HG03103 (cell line): ENCODE measurements around the gene RIMBP2.

ENCODE experiments used
- ATAC-seq: cut with Tn5 transposase; IDR thresholded peaks from one replicate; pipeline ENCODE4 v1.9.1; 2021; ENCODE audit warnings: low read depth; ENCODE audit not compliant: unreplicated experiment

Gene RIMBP2

DNA sequence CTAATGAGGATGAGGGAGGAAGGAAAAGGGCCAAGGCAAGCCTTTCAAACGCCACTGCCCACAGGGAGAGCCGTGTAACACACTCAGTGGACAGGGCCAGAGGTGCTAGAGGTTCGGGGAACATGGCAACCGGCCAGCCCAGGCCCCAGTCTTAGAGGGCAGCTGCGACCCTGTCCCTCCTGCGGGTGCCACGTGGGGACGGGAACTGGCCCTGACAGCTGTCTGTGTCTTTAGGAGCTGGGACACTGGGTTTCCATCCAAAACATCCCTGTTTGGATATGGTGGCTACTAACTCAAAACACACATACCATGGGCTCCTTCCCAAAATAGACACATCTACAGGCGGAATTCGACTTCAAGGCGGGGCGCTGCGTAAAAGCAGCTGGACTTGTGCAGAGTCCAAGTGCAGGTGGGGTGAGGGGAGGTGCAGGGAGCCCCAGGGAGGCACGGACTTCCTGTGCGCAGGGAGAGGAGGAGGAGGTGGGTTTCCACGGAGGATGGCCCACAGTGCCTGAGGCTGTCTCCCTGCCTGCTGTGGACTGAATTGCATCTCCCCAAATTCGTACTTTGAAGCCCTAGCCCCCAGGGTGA is 193.8 kb downstream of the RIMBP2 start:
- ATAC-seq: no peak

DNA sequence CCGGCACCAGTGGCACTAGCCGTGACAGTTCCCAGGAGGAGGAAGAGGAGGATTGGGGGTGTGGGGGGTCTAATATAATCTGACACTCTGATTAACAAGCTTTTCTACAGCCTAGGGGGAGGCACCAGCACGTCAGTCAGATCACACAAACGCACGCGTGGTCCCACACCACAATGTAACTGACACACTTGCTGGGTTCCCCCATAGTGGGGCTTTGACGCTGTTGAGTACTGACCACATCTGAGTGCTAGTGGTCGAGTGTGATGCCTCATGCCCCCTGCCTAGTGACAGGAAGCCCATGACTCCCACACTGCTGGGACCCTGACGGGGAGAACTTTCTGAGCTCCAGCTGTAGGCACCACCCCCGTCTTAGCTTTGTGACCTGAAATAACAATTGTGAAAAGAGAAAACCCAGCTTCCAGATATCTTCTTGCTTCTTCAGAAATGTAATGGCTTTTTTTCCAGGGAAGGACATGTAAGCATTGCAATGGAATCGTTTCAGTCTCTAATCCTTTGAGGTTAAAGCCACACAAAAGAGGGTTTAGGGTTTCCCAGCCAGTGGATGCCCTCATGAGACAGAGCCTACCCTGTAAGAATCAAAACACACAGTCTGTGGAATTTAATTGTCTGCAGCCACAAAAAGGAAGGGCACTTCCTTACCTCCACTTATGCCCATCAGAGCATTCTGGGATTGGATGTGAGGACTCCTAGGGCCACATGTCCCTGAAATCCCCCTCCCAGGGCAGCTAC is 194.5 kb downstream of the RIMBP2 start:
- ATAC-seq: no peak

DNA sequence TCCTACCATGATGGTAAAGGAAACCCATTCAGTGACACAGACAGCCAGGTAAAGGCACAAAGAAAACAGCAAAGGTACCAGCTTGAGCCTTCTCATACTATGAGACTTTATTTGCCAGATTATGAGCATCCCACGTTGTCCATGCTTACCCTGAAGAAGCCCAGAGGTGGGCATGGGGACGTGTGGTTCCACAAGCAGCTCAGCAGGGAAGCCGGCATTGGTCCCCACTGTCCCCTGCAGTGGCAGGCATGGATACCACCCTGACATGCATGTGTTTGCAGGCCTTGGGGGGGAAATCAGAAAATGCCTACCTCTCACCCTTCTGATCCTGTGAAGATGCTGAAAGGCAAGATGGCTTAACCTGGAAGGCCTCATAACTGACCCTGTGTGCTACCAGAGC is 195.3 kb downstream of the RIMBP2 start:
- ATAC-seq: no peak

DNA sequence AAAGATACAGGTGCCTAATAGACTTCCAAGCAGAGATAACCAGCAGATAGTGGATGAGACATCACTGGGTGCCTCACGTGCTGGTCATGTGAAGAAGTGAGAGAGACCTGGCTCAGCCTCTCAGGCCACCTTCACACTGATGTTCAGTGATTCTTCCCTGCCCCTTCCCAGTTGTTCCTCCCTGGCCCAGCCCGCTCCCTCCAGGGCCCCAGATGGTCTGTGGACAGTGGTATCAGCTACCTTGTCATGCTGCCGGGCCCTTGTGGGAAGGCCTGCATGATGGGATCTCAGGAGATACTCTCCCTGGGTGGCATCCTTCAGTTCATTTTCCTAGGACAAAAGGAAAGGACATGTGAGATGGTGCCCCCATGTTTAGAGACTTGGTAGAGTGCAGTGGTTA is 198.5 kb downstream of the RIMBP2 start:
- ATAC-seq: no peak

DNA sequence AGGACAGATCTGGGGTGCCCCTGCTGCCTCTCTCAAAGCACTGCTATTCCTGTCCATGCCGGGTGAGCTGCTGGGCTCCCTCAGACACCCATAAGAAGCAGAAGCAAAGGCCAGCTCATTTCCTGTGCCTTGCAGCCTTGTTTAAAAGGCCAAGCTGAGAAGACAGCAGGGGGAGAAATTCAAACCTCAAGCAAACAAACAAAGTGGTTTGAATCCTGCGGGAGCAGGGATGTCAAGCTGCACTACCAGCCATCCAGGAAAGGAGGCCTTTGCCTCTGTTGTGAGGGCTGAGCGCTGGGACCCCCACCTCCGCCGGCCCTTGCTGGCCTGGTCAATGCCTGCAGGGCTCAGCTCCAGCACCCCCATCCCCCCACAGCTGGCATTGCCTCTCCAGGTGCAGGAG is 201.9 kb downstream of the RIMBP2 start:
- ATAC-seq: no peak

DNA sequence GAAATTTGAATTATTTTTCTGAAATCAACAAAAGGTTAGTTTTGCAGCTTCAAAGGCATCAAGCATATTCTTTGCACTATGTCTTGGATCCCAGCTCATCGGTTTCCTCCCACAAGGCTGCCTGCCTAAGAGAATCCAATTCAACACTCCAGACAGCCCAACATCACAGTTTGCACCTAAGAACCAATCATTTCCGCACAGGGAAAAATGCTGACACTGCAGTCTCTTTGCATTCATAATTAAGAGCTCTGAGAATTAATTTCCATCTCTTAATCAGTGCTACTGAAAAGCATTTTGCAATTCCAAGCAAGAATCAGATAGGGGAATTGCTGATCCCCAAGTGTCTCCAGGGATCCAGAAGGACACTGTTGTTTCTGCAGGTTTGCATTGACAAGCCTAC is 202.5 kb downstream of the RIMBP2 start:
- ATAC-seq: no peak

DNA sequence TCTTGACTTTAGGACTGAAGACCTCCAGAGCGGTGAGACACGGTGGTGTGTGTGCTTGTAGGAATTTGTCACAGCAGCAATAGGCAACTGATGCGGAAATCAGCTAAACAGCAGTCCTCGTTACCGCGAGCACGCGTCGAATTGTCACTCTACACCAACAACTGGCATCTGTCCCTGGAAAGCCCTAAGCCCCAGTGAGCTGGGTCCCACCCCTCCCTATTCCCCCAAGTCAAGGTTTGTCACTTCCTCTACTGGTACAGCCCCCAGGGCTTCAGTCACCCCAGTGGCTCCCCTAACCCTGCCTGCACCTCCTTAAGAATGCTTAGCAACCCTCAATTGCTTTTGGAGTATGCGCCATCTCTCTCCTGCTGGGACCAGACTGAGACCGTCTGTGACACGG is 204.8 kb downstream of the RIMBP2 start:
- ATAC-seq: no peak

DNA sequence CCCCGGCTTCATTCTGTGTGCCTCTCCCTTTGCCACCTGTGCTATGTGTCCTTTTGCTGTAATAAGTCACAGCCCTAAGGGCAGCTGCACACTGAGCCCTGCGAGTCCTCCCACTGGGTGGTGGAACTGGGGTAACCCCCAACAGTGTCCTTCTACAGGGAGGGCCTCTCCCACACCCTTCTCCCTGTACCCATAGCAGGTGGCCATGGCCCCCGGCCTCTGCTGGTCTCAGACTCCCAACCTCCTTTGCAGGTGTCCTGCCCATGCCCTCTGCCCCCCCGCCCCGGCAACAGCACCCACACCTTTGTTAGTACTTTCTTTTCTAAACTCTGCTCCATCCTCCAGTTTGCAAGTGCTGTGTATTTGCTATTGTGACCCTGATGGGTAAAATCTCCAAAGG is 206.6 kb downstream of the RIMBP2 start:
- ATAC-seq: no peak

DNA sequence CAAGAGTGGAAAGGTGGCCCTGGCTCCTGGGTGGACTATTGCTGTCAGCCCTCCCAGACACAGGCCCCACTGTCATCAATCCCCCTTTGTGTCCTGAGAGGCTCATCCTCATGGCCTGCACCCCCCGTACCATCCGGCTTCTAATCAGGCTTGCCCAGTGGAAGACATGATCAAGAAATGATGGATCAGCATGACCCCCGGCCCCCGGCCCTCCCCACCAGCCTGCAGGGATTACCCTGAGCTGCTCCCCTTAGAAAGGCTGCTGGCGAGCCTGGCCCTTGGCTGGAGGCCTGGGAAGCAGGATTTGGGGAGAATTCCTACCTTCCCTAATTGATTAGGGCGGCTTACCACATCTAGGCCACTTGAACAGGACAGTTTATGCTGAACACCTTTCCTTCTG is 207.3 kb downstream of the RIMBP2 start:
- ATAC-seq: no peak

DNA sequence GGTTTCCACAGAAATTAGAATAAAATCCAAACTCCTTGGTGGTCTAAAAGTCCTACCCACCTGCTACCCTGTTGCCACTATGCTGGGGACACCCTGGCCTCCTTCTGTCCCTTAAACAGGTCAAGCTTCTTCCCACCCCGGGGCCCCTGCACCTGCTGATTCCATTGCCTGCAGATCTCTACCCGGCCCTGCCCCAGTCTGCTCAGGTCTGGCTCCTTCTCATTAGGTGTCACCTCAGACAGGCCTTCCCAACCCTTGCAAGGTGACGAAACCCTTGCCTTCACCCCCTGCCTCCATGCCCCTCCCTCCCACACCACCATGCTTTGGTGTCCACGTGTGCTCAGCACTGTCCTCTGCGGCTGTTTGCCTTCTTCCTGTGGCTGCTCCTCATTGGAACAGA is 207.8 kb downstream of the RIMBP2 start:
- ATAC-seq: no peak

DNA sequence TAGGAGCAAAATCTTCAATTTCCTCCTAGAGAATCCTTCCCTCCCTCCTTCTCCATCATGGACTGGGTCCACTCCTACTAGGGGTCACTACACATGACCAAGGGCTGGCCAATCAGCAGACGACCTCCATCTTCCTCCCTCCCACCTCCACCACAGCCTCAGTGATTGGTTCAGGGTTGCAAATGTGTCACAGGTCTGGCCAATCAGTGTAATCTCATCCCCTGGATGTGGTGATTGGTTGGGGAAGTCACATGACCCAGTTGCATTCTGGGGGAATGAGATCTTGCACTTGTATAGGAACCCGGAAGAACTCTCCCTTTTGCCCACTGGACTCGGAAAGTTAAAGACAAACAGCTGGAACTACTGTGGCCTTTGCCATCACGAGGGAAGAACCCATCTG is 209.3 kb downstream of the RIMBP2 start:
- ATAC-seq: no peak

DNA sequence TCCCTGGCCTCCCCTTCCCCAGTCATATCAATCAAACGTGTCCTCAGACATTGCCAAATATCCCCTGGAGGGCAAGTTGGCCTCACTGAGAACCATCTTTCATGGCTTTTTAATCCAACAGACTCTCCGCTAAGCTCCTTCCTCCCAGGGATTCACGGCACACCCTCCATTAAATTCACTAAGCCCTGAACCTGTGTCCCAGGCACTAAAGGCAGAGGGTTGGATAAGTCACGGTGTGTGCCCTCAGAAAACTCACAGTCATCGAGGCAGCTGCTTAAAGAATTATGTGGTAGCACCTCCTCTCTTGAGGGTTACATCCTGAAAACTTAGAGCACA is 211.3 kb downstream of the RIMBP2 start:
- ATAC-seq: no peak

DNA sequence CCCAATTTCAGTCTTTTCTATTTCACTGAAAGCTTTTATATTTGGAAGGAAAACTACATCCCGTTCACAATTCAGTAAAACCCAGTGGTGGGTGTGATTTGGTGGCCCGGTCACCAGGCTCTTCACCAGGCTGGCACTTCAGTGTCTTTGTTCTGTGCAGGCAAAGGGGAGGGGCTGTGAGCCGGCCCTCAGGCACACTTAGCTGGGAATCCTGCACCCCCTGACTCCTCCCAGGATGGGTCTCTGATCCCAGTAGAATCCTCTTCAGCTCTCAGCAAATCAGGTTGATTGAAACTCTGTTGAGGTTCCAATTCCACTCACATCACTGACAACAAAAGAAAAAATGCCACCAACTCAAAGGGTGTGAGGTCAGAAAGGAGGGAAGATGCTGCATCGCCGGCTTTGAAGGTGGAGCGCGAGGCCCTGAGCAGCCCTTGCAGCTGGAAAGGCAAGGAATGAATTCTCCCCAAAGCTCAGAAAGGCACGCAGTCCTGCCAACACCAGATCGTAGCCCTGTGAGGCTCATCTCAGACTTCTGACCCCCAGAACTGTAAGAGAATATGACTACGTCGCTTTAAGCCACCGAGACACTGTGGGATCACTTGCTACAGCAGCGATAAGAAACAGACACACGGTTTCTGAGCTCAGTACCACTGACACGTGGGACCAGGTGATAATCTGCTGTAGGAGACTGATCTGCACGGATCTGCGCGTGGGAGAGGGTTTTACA is 211.8 kb downstream of the RIMBP2 start:
- ATAC-seq: no peak

DNA sequence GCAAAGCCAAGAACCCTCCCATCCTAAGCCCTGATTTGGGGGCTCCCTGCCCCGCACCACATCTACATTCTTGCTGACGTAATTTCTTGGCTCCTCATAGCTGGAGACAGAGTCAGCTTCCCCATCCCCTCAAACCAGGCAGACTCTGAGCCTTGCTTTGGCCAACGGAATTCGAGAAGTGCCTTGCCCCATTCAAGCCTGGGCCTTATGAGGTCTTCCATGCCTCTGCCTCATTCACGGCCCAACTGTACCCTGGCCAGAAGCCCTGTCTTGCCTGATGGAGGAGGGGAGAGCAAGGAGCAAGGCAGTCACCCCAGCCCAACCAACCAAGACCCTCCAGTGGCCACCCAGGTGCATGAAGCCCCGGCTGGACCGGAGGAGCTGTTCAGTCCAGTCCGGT is 214.3 kb downstream of the RIMBP2 start:
- no peak for ATAC-seq

DNA sequence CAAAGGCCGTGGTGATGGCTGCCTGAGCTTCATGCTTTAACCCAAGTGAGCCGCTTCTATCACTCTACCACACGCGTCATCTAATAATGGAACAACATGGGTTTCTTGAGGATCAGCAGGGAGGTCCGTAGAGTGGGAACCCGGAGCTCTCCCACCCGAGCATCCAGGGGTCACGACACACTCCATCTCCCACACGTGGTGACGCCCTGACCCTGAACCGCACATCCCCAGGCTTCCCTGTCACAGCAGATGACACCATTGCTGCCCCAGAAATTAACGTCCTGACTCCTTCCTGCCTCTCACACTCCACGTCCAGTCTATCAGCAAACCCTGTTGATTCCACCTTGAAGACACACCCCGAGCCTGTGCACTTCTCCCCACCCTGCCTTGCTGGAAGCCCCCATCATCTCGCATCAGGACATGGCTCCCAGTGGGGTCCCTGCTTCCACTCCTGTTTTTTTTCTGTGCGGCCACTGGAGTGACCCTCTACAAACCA is 215.2 kb downstream of the RIMBP2 start:
- ATAC-seq: no peak

DNA sequence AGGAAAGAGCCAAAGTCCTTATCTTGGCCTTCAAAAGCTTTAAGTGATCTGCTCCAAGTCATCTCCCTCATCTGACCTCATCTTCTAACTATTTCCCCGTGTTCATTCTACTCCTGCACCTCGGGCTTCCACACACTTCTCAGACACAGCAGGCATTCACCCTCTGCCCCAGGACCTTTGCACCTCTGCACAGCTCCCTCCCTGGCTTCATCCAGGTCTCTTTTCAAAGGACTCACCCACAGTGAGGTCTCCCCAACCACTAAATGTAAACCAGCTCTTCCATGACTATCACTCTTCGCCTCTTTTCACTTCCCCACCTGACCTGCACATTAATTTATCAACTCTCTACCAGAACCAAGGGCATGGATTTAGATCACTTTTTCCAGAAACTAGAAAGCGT is 216.6 kb downstream of the RIMBP2 start:
- no peak for ATAC-seq

DNA sequence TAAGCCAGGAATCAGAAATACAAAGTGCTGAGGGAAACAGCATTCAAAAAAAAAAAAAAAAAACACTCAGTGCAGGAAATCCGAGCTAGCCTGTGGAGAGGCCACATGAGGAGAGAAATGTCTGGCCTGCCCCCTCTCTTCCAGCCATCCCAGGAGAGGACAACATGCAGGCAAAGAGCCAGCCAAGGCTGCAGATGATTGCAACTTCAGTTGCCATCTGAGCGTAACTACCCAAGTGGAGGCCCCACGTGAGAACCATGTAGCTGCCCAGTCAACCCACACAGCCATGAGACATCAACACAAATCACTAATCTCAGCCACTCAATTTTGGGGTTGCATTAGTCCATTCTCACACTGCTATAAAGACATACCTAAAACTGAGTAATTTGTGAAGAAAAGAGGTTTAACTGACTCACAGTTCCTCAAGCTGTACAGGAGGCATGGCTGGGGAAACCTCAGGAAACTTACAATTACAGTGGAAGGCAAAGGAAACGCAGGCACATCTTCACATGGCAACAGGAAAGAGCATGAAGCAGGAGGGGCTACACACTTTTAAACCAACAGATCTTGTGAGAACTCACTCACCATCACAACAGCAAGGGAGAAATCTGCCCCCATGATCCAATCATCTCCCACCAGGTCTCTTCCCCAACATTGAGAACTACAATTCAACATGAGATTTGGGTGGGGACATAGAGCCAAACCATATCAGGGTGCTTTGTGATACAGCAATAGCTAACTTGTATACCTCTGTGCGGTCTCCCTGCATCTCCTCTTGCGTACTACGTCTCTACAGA is 217.3 kb downstream of the RIMBP2 start:
- ATAC-seq: no peak

DNA sequence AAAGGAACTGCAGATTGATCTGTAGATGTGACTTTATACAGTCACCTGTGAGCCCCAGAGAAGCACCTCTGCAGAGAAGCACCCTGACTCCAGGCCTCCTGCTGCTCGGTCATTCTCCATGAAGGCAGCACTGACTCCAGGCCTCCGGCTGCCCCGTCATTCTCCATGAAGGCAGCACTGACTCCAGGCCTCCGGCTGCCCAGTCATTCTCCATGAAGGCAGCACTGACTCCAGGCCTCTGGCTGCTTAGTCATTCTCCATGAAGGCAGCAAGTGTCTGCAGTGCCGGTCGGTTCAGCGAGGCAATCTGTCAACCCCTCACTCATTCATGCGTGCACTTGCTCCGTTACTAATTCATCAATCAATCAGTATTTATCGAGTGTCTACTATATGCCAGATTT is 218.1 kb downstream of the RIMBP2 start:
- ATAC-seq: no peak

DNA sequence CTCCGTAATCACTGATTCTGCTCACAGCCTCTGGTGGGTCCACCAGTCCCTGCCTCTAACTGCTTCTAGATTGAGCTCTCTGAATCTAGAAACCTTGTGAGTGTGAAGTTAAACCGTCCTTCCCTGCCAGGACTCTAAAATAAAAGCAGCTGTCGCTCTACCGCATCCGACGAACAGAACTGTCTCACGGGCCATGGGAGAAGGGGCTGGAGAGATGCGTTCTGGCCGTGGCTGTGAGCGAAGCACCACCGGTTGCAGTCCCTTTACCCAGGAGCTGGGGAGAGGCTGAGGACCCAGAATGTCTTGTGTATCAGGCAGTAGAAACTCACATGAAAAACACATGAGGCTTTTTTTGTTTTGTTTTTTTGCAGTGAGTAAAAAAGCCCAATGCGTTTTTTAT is 218.8 kb downstream of the RIMBP2 start:
- ATAC-seq: no peak

DNA sequence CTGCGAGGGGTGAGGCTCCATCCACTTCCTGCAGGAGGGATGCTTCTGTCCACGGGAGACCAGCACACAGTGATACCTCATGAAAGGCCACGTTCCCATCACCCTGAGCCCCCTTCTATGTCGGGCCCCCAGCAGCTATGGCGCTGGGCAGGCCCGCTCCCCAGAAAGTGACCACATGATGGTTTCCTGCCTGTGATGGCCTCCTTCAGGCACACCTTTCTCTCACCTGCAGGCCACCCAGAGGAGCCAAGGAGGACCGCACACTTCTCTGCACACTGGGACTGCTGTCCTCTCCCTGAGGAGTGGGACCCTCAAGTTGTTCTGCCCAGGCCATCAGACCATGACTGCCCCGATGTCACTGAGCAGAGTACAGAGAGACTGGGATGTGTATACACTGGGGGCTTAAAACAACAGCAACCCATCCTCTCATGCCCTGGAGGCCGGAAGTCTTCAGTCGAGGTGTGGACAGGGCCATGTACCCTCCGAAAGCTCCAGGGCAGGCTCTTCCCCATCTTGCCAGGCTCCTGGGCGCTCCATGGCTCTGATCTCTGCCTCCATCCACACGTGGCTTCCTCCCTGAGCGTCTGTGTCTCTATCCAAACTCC is 219.5 kb downstream of the RIMBP2 start:
- no peak for ATAC-seq

DNA sequence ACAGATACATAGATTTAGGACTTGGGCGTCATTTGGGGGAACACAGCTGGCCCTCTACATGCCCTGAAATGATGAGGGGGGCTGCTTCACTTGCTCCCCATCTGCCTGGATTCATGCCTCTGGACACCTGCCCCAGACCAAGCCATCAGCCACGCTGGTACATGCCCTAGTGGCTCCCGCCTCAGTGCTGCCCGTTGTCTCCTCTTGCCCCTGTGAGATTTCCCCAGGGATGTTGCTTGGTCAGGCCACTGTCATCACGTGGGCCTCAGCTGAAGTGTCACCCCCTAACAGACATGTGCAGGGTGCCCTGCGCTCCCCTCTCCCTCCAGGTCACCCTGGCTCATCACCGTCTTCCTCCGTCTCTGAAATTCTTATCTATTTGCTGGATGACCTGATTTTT is 220.9 kb downstream of the RIMBP2 start:
- no peak for ATAC-seq
